Endothelial cell of umbilical vein (primary cell): ENCODE data around the gene GAS7.

Source experiments
- CTCF ChIP-seq, 2 donors: IDR thresholded peaks; 1 replicate in 1 of 2; 2 replicates in 1 of 2; pipeline ENCODE4 v1.5.1; 2011; ENCODE audit warnings: low read length in 2 of 2, mild to moderate bottlenecking in 2 of 2, moderate library complexity in 2 of 2, control low read depth in 1 of 2, inconsistent platforms in 1 of 2, low read depth in 1 of 2; ENCODE audit not compliant: insufficient read depth in 1 of 2; ENCODE audit errors: extremely low read depth in 1 of 2
- GATA2 ChIP-seq: IDR thresholded peaks from 2 replicates; pipeline ENCODE4 v1.7.0; 2011; ENCODE audit warnings: low read depth, mild to moderate bottlenecking, moderate library complexity, mixed read lengths, low read length; ENCODE audit not compliant: insufficient read length, insufficient read depth

- no peak for TF ChIP-seq CTCF (IDR thresholded peaks at IDR 0.05; ENCODE audit: extremely low read depth in 1 of 2, insufficient read depth in 1 of 2, low read depth in 1 of 2, low read length in 2 of 2)
- TF ChIP-seq GATA2, result no peak
These were observed 279.5 kb downstream of the GAS7 start for GRCh38 chr17:9918804-9919352.
